ENCODE results near the gene NTF4. TPM values are rescaled to one million over a fixed set of nuclear protein-coding genes. Genes with fewer than 3 reads are reported as not detected.
"Not testable (repeated sequence)": the region's sequence is repeated elsewhere in the genome, so short reads cannot be mapped to it uniquely, and the experiment has no call there.

The NTF4 gene
- total RNA-seq, 4 donors from 2014 or later, result 1.3 to 6.8 (median 2.9) TPM

GRCh38 chr19:49038111-49038510 is 26.5 kb downstream of the NTF4 start:
- in situ Hi-C loops (cut with MboI; ENCODE audit: low sequenced_read_pairs in 4 of 4); H3K36me3 ChIP-seq; intact Hi-C loops (cut with DNase I; ENCODE audit: low total_unique reads); H3K27me3 ChIP-seq; H3K4me1 ChIP-seq; H3K9me3 ChIP-seq; ATAC-seq; H3K4me3 ChIP-seq; H3K27ac ChIP-seq; DNase-seq: not testable (repeated sequence)

DNA sequence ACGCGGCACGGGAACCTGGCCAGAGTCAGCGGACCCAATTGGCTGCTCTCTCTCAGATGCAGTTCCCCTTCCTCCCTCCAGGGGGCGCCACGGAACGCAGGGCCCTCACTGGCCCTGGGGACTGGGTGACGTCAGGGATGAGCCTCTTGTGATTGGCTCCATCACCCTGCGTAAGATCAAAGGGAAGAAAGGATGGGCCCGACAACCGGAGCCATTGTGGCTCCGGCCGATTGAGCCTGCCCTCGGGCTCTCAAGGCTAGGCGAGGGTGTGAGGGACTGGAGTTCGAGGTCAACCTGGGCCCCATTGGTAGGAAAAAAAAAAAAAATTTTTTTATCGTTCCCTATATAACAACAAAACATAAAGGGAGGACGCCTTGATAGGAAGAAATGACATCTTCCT is 27.8 kb downstream of the NTF4 start, which contains the start of gene CGB1:
TSS of gene CGB1 (minus strand) at position 81 of the 400 bp plus-strand sequence. CDS start 184 bp downstream, outside the sequence.
- H3K27me3 ChIP-seq; H3K4me3 ChIP-seq; in situ Hi-C loops (cut with MboI; ENCODE audit: low sequenced_read_pairs in 4 of 4); DNase-seq; H3K36me3 ChIP-seq; H3K27ac ChIP-seq; H3K9me3 ChIP-seq; intact Hi-C loops (cut with DNase I; ENCODE audit: low total_unique reads); H3K4me1 ChIP-seq: not testable (repeated sequence)
- TF ChIP-seq CTCF (IDR thresholded peaks at IDR 0.05 in 4 of 5, conservative IDR thresholded peaks at IDR 0.05 in 1 of 5), result peak in 3 of 5 experiments; percentile 46 to 54 (median 47)
- peak in 1 of 2 donors; percentile 39 for ATAC-seq

- H3K4me3 ChIP-seq; H3K4me1 ChIP-seq; H3K36me3 ChIP-seq; H3K9me3 ChIP-seq; H3K27me3 ChIP-seq; ATAC-seq; intact Hi-C loops (cut with DNase I; ENCODE audit: low total_unique reads); DNase-seq; in situ Hi-C loops (cut with MboI; ENCODE audit: low sequenced_read_pairs in 4 of 4); H3K27ac ChIP-seq: not testable (repeated sequence)
- peak in 3 of 5 experiments; percentile 20 to 39 (median 37) for TF ChIP-seq CTCF (IDR thresholded peaks at IDR 0.05 in 4 of 5, conservative IDR thresholded peaks at IDR 0.05 in 1 of 5)
Measured at GRCh38 chr19:49031642-49032301, 32.8 kb downstream of the NTF4 start, which contains the start of gene CGB2. TSS of gene CGB2 (plus strand) at chr19:49031890. CDS start at chr19:49032096, 206 bp downstream.

GRCh38 chr19:49030323-49030722 is 34.3 kb downstream of the NTF4 start:
- DNase-seq; H3K36me3 ChIP-seq; H3K4me3 ChIP-seq; in situ Hi-C loops (cut with MboI; ENCODE audit: low sequenced_read_pairs in 4 of 4); ATAC-seq; H3K27me3 ChIP-seq; H3K27ac ChIP-seq; intact Hi-C loops (cut with DNase I; ENCODE audit: low total_unique reads); H3K4me1 ChIP-seq; H3K9me3 ChIP-seq: not testable (repeated sequence)

DNA sequence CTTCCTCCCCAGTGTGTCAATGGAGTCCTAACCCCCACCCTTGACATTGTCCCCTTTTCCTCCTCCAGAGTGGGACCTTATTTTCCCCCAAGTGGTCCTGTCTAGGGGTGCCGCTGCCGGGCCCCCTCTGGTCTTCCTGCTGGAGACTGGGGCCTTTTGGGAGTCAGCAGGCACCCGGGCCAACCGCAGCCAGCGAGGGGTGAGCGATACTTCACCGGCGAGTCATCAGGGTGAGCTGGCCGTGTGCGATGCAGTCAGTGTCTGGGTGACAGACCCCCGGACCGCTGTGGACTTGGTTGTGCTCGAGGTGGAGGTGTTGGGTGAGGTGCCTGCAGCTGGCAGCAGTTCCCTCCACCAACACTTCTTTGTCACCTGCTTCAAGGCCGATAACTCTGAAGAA is 34.9 kb downstream of the NTF4 start:
- ATAC-seq; H3K27ac ChIP-seq; DNase-seq; intact Hi-C loops (cut with DNase I; ENCODE audit: low total_unique reads); H3K36me3 ChIP-seq; H3K4me1 ChIP-seq; H3K9me3 ChIP-seq; in situ Hi-C loops (cut with MboI; ENCODE audit: low sequenced_read_pairs in 4 of 4); H3K27me3 ChIP-seq; H3K4me3 ChIP-seq: not testable (repeated sequence)

GRCh38 chr19:49028686-49029085 is 35.9 kb downstream of the NTF4 start:
- H3K9me3 ChIP-seq; in situ Hi-C loops (cut with MboI; ENCODE audit: low sequenced_read_pairs in 4 of 4); H3K27ac ChIP-seq; H3K36me3 ChIP-seq; H3K4me3 ChIP-seq; DNase-seq; H3K4me1 ChIP-seq; H3K27me3 ChIP-seq; intact Hi-C loops (cut with DNase I; ENCODE audit: low total_unique reads); ATAC-seq: not testable (repeated sequence)

GRCh38 chr19:49025599-49025998 is 39.0 kb downstream of the NTF4 start:
- ATAC-seq; H3K27ac ChIP-seq; DNase-seq; in situ Hi-C loops (cut with MboI; ENCODE audit: low sequenced_read_pairs in 4 of 4); H3K9me3 ChIP-seq; intact Hi-C loops (cut with DNase I; ENCODE audit: low total_unique reads); H3K36me3 ChIP-seq; H3K27me3 ChIP-seq; H3K4me1 ChIP-seq; H3K4me3 ChIP-seq: not testable (repeated sequence)

GRCh38 chr19:49025088-49025487 is 39.5 kb downstream of the NTF4 start:
- H3K9me3 ChIP-seq; ATAC-seq; H3K4me3 ChIP-seq; H3K27ac ChIP-seq; H3K27me3 ChIP-seq; H3K36me3 ChIP-seq; intact Hi-C loops (cut with DNase I; ENCODE audit: low total_unique reads); DNase-seq; H3K4me1 ChIP-seq; in situ Hi-C loops (cut with MboI; ENCODE audit: low sequenced_read_pairs in 4 of 4): not testable (repeated sequence)

DNA sequence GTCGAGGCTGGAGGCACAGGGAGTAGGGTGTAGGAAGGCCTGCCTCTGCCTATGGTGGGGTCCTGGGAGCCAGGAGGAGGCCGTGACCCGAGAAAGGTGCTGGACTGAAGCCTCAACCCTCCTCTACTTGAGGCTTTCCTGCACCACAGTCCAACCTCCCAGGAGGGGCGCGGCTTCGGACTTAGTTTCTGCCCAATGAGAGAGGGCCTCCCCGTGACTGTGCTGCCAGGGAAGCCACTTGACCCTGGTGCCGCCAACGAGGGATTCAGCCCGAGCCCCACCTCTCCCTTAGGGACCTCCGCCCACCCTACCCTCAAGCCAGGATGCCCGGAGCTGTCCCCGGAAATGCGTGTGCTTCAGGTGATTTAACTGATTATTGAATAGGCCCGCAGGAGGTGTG is 40.4 kb downstream of the NTF4 start, which contains the start of gene CGB3:
TSS of gene CGB3 (minus strand) at position 101 of the 400 bp plus-strand sequence. CDS start 362 bp downstream, outside the sequence.
- H3K4me3 ChIP-seq; DNase-seq; H3K27ac ChIP-seq; H3K27me3 ChIP-seq; ATAC-seq; intact Hi-C loops (cut with DNase I; ENCODE audit: low total_unique reads); H3K4me1 ChIP-seq; H3K9me3 ChIP-seq; H3K36me3 ChIP-seq; in situ Hi-C loops (cut with MboI; ENCODE audit: low sequenced_read_pairs in 4 of 4): not testable (repeated sequence)
